M059J (cell line): ENCODE measurements around the gene CHCHD4. TPM values are rescaled to one million over a fixed set of nuclear protein-coding genes. Genes with fewer than 3 reads are reported as not detected.

Experiments
- total RNA-seq: library from RNA; depleted of rRNA; stranded (reverse); fragments of >200 nt; shearing (Covaris generic); gene quantifications from 2 replicates; pipeline ENCODE4 v1.2.3, GENCODE V29; 2014; rRNA removed

Gene CHCHD4
- total RNA-seq, 1 experiment from 2014 or later, result 23.4 TPM

Other genes starting within 250 kb of the CHCHD4 start
- gene WNT7A, start 244.8 kb downstream of the CHCHD4 start, total RNA-seq, result 0.10 and 0.15 TPM in 2 replicates
- gene TMEM43, start 182 bp upstream of the CHCHD4 start, total RNA-seq, result 55.9 and 73.2 TPM in 2 replicates
- gene XPC, start 53.7 kb upstream of the CHCHD4 start, total RNA-seq, result 8.9 and 13.0 TPM in 2 replicates
- gene LSM3, start 53.9 kb upstream of the CHCHD4 start, total RNA-seq, result 23.0 and 34.9 TPM in 2 replicates